ENCODE data around the gene LSAMP. TPM values are rescaled to one million over a fixed set of nuclear protein-coding genes. Genes with fewer than 3 reads are reported as not detected.

The LSAMP gene
- total RNA-seq, 1 experiment from 2014 or later, result 0.15 TPM

- Histone ChIP-seq H3K79me2 (ENCODE audit: low read length) (no peaks in the 10 kb centered on the region), H3K36me3 (ENCODE audit: low read depth, low read length) (no peaks in the 10 kb centered on the region), H3F3A (ENCODE audit: low read length, unreplicated experiment) (no peaks in the 10 kb centered on the region), H3K4me2 (ENCODE audit: low read length) (no peak overlapping the region), H3K4me1 (ENCODE audit: insufficient read depth, low read length) (peaks cover 8% of the 10 kb centered on the region; the same call in 1 of the 2 replicates), H3K27me3 (ENCODE audit: low read length) (peaks cover 26% of the 10 kb centered on the region; the same call in 1 of the 2 replicates), H2AFZ (ENCODE audit: low read length) (no peak overlapping the region), H3K9me3 (ENCODE audit: low read length) (no peaks in the 10 kb centered on the region), H3K9ac (ENCODE audit: low read length) (no peak overlapping the region), H3K27ac (ENCODE audit: low read length) (no peak overlapping the region), H3K9me2 (replicated peaks; ENCODE audit: low read length) (no peaks in the 10 kb centered on the region), H4K20me1 (ENCODE audit: low read length) (no peaks in the 10 kb centered on the region), H3K4me3 (ENCODE audit: low read length) (no peak overlapping the region)
- BruUV-seq (replicated peaks), result no TSS peak
- TF ChIP-seq, protein P1, sequence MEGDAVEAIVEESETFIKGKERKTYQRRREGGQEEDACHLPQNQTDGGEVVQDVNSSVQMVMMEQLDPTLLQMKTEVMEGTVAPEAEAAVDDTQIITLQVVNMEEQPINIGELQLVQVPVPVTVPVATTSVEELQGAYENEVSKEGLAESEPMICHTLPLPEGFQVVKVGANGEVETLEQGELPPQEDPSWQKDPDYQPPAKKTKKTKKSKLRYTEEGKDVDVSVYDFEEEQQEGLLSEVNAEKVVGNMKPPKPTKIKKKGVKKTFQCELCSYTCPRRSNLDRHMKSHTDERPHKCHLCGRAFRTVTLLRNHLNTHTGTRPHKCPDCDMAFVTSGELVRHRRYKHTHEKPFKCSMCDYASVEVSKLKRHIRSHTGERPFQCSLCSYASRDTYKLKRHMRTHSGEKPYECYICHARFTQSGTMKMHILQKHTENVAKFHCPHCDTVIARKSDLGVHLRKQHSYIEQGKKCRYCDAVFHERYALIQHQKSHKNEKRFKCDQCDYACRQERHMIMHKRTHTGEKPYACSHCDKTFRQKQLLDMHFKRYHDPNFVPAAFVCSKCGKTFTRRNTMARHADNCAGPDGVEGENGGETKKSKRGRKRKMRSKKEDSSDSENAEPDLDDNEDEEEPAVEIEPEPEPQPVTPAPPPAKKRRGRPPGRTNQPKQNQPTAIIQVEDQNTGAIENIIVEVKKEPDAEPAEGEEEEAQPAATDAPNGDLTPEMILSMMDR (conservative IDR thresholded peaks at IDR 0.05; ENCODE audit: low read depth, low read length), result no peak
- no peak for TF ChIP-seq EZH2 (IDR thresholded peaks at IDR 0.05; ENCODE audit: low read length, unreplicated experiment)
- no peak for TF ChIP-seq EZH2phosphoT487 (IDR thresholded peaks at IDR 0.05; ENCODE audit: borderline replicate concordance, low read length)
- ATAC-seq (no peak), DNase-seq (no peak)
- POLR2A ChIA-PET (ENCODE audit: unreplicated experiment), result no interaction called here
- intact Hi-C loops (cut with micrococcal nuclease), result no loop called here
- CTCF ChIA-PET, result no interaction called here
Observed at GRCh38 chr3:116441652-116442051, 3.6 kb downstream of the LSAMP start.

- ChIA-PET CTCF (no interaction called here), POLR2A (ENCODE audit: unreplicated experiment) (no interaction called here)
- Histone ChIP-seq H3K4me1 (ENCODE audit: insufficient read depth, low read length) (peaks cover 8% of the 10 kb centered on the region; the same call in 1 of the 2 replicates), H3K36me3 (ENCODE audit: low read depth, low read length) (no peaks in the 10 kb centered on the region), H3K27ac (ENCODE audit: low read length) (no peak overlapping the region), H3K9me3 (ENCODE audit: low read length) (no peaks in the 10 kb centered on the region), H3K9ac (ENCODE audit: low read length) (no peak overlapping the region), H3K9me2 (replicated peaks; ENCODE audit: low read length) (no peaks in the 10 kb centered on the region), H3K27me3 (ENCODE audit: low read length) (peaks cover 25% of the 10 kb centered on the region; the same call in 1 of the 2 replicates), H3F3A (ENCODE audit: low read length, unreplicated experiment) (no peaks in the 10 kb centered on the region), H3K4me3 (ENCODE audit: low read length) (no peak overlapping the region), H3K4me2 (ENCODE audit: low read length) (no peak overlapping the region), H3K79me2 (ENCODE audit: low read length) (no peaks in the 10 kb centered on the region), H4K20me1 (ENCODE audit: low read length) (no peaks in the 10 kb centered on the region), H2AFZ (ENCODE audit: low read length) (no peak overlapping the region)
- peak; percentile 43 for ATAC-seq
- peak; percentile 70 for DNase-seq
- BruUV-seq (replicated peaks), result no TSS peak
- intact Hi-C loops (cut with micrococcal nuclease), result no loop called here
- no peak for TF ChIP-seq EZH2 (IDR thresholded peaks at IDR 0.05; ENCODE audit: low read length, unreplicated experiment)
- no peak for TF ChIP-seq EZH2phosphoT487 (IDR thresholded peaks at IDR 0.05; ENCODE audit: borderline replicate concordance, low read length)
- TF ChIP-seq, protein P1 (conservative IDR thresholded peaks at IDR 0.05; ENCODE audit: low read depth, low read length), result no peak
Observed at GRCh38 chr3:116440196-116440595, 5.1 kb downstream of the LSAMP start.

DNA sequence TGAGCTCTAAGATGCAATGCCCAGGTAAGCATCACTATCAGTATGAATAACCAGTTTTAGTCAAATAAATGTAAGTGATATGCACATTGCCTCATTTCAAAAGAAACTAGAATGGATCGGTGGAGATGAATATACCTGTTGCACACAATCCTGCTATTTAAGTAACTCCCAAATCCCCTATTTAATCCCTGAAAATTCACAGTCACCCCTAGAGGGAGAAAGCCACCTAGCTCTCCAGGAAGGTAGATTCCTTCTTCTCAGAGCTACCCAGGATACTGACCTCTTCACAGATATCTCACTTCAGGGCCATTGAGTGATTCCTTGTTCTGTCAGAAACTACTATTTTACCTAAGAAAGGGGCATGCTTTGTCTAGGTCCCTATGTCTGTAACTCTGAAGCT, 11.7 kb downstream of the LSAMP start:
- POLR2A ChIA-PET (ENCODE audit: unreplicated experiment), result interaction anchor here (0.7 kb wide), 1 partner anchor 11 kb away, joined by 16 read pairs; the partner anchor contains the start of gene LSAMP
- BruUV-seq (replicated peaks), result no TSS peak
- Histone ChIP-seq H3K27me3 (ENCODE audit: low read length) (no peaks in the 10 kb centered on the region), H3K27ac (ENCODE audit: low read length) (no peak overlapping the region), H2AFZ (ENCODE audit: low read length) (no peak overlapping the region), H3F3A (ENCODE audit: low read length, unreplicated experiment) (no peaks in the 10 kb centered on the region), H3K9me2 (replicated peaks; ENCODE audit: low read length) (no peaks in the 10 kb centered on the region), H3K79me2 (ENCODE audit: low read length) (no peaks in the 10 kb centered on the region), H3K9me3 (ENCODE audit: low read length) (no peaks in the 10 kb centered on the region), H3K4me2 (ENCODE audit: low read length) (no peak overlapping the region), H3K4me1 (ENCODE audit: insufficient read depth, low read length) (no peaks in the 10 kb centered on the region), H4K20me1 (ENCODE audit: low read length) (no peaks in the 10 kb centered on the region), H3K4me3 (ENCODE audit: low read length) (no peak overlapping the region), H3K36me3 (ENCODE audit: low read depth, low read length) (no peaks in the 10 kb centered on the region), H3K9ac (ENCODE audit: low read length) (no peak overlapping the region)
- TF ChIP-seq, protein P1 (conservative IDR thresholded peaks at IDR 0.05; ENCODE audit: low read depth, low read length), result no peak
- TF ChIP-seq EZH2phosphoT487 (IDR thresholded peaks at IDR 0.05; ENCODE audit: borderline replicate concordance, low read length), result no peak
- TF ChIP-seq EZH2 (IDR thresholded peaks at IDR 0.05; ENCODE audit: low read length, unreplicated experiment), result no peak
- DNase-seq (no peak), ATAC-seq (no peak)
- CTCF ChIA-PET, result no interaction called here
- intact Hi-C loops (cut with micrococcal nuclease), result no loop called here

Measured in PC-3 (cell line).